SHP77 treated with DMSO at 0.1 percent for 48 hours (cell line): Measurements from ENCODE around the gene DCP2.

ENCODE experiments used
- DNase-seq: peaks from one replicate; lab custom pipeline; 2025; lab: John Stamatoyannopoulos, UW

The DCP2 gene

GRCh38 chr5:112967520-112968083 lies 9.0 kb upstream of the DCP2 start:
- no peak for DNase-seq

GRCh38 chr5:112968411-112969106 lies 8.0 kb upstream of the DCP2 start:
- no peak for DNase-seq

- DNase-seq, result no peak
These were observed 5.3 kb upstream of the DCP2 start for GRCh38 chr5:112971276-112971675.

DNA sequence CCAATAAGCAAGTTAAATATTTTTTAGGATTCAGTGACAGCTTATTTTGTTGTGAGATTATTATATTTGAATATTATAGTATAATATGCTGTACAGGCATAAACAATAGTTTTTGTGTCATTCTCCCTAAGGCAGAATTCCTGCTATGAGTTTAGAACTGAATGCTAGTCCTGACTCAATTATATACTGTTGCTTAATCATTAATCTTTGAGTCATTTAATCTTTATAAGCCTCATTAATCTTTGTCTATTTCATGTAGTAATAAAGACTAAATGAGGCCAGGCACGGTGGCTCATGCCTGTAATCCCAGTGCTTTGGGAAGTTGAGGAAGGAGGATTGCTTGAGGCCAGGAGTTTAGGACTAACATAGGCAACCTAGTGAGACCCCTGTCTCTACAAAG lies 3.6 kb upstream of the DCP2 start:
- no peak for DNase-seq

DNA sequence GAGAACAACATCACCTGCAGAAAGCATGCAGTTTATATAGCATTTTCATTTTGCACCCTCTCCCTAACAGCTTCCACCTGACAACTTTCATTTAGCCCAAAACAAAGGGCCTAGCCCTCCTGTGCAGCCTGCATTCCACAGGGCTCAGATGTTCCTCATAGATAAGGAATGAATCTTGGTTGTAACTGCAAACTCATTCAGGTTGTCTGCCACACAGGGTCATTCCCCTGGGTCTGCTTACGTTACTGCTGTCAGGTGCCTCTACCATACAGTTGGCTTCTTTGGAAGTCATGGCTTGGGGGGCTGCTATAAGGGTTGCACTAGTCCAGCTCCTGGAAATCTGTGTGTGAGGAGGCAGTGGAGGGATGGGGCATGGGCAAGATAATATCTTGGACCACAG lies 2.7 kb upstream of the DCP2 start:
- DNase-seq, result no peak

DNA sequence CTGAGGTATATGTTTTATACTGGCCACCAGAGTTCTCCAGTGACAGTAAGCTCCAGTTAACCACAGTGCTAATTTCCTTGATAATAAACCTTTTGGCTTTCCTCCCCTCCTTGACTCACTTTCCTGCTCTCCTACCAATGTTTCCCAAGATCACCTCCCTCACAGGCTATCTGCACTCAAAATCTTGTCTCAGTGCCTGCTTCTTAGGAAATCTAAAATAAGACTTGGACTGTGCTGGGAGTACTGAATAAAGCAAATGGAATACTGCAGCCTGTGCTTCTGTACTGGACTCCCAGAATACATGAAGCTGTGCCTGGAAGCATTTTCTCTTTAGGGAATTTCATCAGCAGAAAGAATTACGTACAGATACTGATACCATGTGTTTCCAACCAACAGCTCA lies 1.7 kb upstream of the DCP2 start:
- DNase-seq, result no peak

GRCh38 chr5:112975721-112976431 lies 722 bp upstream of the DCP2 start:
- no peak for DNase-seq

DNA sequence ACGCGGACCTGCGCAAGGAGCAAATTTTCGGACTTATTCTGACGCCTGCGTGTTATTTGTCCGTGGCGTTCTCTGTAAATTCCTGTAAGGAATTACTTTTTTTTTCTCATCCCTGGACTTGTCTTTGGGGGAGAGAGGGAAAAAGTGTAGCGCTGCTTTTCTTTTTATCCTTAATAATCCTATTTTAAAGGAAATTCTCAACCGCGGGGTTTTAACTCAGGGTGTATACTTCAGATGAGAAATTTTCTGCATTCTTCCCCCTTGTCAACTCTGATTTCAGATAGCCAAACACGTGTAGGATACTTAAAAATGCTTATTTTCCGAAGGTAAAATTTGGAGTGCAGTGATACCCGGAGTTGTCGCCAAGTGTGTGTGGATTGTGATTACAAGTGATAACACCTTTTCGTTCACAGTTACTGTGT lies 853 bp downstream of the DCP2 start:
- DNase-seq, result no peak

GRCh38 chr5:112978836-112979235 lies 2.2 kb downstream of the DCP2 start:
- no peak for DNase-seq

- no peak for DNase-seq
These were observed 3.1 kb downstream of the DCP2 start for GRCh38 chr5:112979723-112980122.

- no peak for DNase-seq
These were observed 6.8 kb downstream of the DCP2 start for GRCh38 chr5:112983363-112983762.

DNA sequence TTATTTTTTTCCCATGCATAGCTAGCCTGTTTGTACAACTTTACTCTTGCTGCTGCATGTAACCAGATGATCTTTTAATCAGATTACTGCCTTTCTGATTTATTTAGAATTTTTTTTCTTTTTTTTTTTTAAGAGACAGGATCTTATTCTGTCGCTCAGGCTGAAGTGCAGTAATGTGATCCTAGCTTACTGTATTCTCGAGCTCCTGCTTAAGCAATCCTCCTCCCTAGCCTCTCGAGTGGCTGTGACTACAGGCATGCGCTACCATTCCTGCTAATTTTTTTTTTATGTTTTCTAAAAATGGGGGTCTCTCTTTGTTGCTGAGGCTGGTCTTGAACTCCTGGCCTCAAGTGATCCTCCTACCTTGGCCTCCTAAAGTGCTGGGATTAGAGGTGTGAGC lies 9.6 kb downstream of the DCP2 start:
- DNase-seq, result no peak

DNA sequence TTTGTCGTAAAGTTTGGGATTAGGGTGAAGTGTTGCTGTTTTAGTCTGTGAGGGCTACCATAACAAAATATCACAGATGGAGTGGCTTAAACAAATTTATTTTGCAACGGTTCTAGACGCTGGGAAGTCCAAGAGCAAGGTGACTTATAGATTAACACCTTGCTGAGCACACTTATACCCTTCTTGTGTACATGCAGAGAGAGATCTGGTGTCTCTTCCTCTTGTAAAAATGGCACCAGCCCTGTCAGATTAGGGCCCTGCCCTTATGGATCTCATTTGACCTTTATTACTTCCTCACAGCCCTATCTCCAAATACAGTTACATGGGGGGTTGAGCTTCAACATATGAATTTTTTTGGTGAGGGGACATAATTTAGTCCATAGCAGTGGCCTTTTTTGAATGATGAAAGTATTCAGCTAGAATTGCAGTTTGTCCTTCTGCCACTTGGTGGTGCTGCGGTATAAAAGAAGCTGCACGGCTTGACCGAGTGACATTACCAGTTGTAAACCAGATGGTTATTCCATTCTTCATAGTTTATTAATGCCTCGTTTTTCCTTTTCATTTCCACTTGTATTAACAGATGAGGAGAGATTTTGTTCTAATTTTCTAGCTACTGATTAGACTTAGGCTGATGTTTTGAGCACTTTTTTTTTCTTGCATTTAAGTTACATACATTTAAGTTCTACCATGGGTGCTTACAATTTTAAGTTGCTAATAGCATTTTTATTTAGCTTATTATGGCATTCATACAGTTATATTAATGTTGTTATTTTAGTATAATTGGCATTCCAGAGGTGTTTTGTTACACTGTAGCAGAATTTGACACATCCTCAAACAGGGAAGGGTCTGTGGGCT lies 19.4 kb downstream of the DCP2 start:
- no peak for DNase-seq

DNA sequence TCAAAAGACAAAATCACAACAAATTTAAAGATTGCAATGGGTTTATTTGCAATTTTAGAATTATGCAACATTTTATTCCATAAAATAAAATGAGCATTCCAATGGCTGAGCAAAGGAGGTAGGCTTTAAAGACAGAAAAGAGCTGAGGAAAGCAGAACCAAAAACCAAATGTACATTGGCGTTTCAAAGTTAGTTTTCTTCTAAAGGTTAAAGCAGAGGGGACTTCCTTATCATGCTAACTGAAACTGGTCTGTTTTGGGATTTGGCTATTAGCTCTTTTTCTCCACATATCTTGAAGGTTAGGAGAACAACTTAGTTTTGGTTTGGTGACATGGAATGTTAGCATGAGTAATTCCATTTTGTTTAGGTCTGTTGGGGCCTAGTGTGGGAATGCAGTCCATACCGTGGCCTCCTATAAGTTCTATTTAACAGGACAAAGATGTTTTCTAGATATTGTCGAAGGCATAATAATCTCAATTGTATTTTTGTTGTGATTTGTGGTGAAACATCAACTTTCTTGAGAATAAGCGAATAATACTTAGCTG lies 20.3 kb downstream of the DCP2 start:
- DNase-seq, result no peak

DNA sequence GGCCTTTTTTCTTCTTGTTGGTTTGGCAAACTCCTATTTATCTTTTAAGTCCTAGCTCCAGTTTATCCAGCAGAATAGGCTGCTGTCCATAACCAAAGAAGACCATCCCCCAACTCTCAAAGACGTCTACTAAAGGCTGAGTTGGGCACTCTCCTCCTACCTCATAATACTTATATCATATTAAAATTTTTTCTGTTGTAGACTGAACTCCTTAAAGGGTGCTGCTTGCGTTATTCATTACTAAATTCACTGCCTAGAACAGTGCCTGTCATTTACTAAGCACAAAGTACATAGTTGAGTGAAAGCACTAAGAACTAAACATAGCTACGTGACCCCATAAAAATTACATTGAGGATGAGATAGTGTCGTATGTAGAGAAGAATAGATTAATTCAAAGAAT lies 21.7 kb downstream of the DCP2 start:
- DNase-seq, result no peak

DNA sequence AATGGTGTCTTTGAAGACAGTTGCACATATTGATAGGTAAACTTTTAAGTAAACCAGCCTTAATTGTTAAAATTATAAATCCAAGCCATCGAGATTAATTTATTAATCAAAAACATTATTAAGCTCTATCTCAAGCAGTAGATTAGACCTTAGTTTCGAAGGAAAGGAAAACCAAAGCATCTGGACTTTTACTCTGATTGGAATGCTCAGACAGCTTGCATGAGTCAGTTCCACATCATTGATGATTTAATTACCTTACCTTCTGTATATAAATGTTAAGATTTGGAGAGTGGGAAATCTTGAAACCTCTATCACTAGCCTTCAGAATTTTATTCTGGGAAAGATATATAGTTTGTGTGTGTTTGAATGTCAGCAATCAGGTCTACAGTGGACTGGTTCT lies 23.9 kb downstream of the DCP2 start:
- DNase-seq, result no peak

DNA sequence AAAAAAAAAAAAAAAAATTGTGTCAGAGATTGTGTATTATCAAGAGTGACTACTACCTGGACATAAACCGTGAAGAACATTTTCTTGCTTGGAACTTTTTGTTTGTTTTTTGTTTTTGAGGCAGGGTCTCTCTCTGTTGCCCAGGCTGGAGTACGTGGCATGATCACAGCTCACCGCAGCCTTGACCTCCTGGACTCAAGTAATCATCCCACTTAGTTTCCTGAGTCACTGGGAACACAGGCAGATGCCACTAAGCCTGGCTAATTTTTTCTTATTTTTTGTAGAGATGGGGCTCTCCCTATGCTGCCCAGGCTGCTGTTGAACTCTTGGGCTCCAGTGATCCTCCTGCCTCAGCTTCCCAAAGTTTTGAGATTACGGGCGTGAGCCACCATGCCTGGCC lies 25.8 kb downstream of the DCP2 start:
- DNase-seq, result no peak

DNA sequence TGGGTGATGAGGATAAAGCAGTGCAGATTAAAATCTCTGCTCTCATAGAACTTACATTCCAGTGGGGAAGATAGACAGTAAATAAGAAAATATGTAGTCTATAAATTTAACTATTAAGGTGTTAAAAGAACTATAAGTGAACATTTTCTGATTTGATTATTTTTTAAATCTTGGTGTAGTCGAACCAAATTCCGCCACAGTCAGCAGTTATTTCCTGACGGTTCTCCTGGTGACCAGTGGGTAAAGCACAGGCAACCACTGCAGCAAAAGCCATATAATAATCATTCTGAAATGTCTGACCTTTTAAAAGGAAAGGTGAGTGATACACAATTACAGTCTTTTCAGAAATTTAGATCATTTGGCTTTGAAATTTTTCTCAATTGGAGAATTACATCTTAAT lies 27.2 kb downstream of the DCP2 start:
- DNase-seq, result no peak

- DNase-seq, result no peak
These were observed 28.9 kb downstream of the DCP2 start for GRCh38 chr5:113005454-113005853.

- no peak for DNase-seq
These were observed 41.5 kb downstream of the DCP2 start for GRCh38 chr5:113017881-113018635.

DNA sequence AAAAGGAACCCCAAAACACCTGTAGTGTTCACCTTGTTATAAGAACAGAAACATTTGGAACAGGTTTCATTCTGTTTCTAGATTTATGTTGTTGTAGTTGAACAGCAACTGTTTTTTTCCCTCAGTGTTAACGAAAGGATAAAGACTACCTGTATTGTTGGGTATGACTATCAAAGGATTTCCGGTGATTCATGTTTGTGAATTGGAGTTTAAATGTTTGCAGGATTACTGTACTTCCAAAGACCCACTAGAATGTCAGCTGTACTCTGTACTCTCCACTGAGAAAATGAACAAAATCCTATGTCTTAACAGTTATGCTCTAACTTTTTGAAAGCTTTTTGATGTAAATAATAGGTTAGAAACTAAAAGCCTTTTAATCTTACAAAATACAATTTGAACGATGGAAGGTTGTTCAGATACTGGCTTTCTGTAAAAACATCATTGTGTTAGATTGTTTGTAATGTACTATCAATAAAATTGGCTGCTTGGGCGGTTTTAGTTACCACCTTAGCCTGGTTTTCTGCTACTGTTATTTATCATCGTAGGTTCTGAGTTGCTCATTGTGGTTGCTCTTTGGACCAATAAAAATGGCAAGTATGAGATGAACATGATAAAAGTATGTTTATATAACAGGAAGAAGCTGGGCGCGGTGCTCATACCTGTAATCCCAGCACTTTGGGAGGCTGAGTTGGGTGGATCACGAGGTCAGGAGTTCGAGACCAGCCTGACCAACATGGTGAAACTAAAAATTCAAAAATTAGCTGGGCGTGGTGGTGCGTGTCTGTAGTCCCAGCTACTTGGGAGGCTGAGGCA lies 44.1 kb downstream of the DCP2 start:
- DNase-seq, result no peak
